HepG2 (cell line): ENCODE measurements around the gene ADAMTS17. TPM values are rescaled to one million over a fixed set of nuclear protein-coding genes. Genes with fewer than 3 reads are reported as not detected.

Source experiments
- ATAC-seq: fragments of 200-7000 bp; cut with Tn5 transposase; 3 replicates; pipeline ENCODE4 v1.9.1; 2020; ENCODE audit warnings: mild to moderate bottlenecking, moderate library complexity
- BruUV-seq: library from RNA; stranded (reverse); fragments of 400-500 nt; replicated peaks from 2 replicates; lab custom pipeline; 2021; lab: Mats Ljungman, UMichigan
- CTCF ChIA-PET: fragments of 300-600 bp; formaldehyde crosslinking; extraction: SDS; loops from one replicate; lab custom pipeline; 2021; ENCODE audit warnings: low total read pairs, inconsistent platforms, low intra/inter-chr PET ratio; lab: Yijun Ruan, JAX
- POLR2A ChIA-PET: fragments of 350-600 bp; sonication (Branson Sonifier 250); formaldehyde crosslinking; loops from one replicate; lab custom pipeline; 2020; ENCODE audit warnings: antibody characterized with exemption, inconsistent platforms; lab: Yijun Ruan, JAX
- DNase-seq: peaks from one replicate; pipeline ENCODE4 v3.0.0-alpha.2; 2015; ENCODE audit warnings: low spot score
- FAIRE-seq: peaks from 3 replicates; lab custom pipeline; 2011; peaks lifted over from hg19 to GRCh38; lab: Jason Lieb, UNC
- H2AFZ ChIP-seq: one replicate; pipeline ENCODE4 v1.6.1; 2011; ENCODE audit warnings: low read length, inconsistent platforms
- H3K27ac ChIP-seq: fragments of 300-600 bp; 3 replicates; pipeline ENCODE4 v1.8.0; 2011; ENCODE audit warnings: mixed run types, mild to moderate bottlenecking, mixed read lengths, low read length, inconsistent platforms; ENCODE audit not compliant: insufficient read depth; ENCODE audit errors: extremely low read length
- H3K27me3 ChIP-seq, 2 experiments: fragments of 200-600 bp in 1 of 2; 2 replicates in 1 of 2; 3 replicates in 1 of 2; pipeline versions ENCODE4 v1.6.0 to v1.8.0; 2011; ENCODE audit warnings: low read length in 2 of 2, mild to moderate bottlenecking in 2 of 2, moderate library complexity in 2 of 2, inconsistent platforms in 1 of 2; ENCODE audit not compliant: insufficient read depth in 2 of 2, control insufficient read depth in 1 of 2
- H3K36me3 ChIP-seq, 2 experiments: fragments of 200-600 bp in 1 of 2; replicated peaks in 1 of 2; 2 replicates in 1 of 2; 3 replicates in 1 of 2; pipeline versions ENCODE4 v1.5.1 to v1.8.0; 2011; ENCODE audit warnings: low read length in 2 of 2, inconsistent platforms in 1 of 2; ENCODE audit not compliant: insufficient read depth in 2 of 2, control insufficient read depth in 1 of 2
- H3K4me1 ChIP-seq: 2 replicates; pipeline ENCODE4 v1.5.1; 2012; ENCODE audit warnings: low read length, inconsistent platforms; ENCODE audit not compliant: insufficient read depth
- H3K4me2 ChIP-seq: 2 replicates; pipeline ENCODE4 v1.6.0; 2011; ENCODE audit warnings: low read depth, low read length, inconsistent platforms
- H3K4me3 ChIP-seq, 3 experiments: fragments of 200-600 bp in 1 of 3; sonication (generic), shearing (Covaris generic) in 1 of 3; replicated peaks in 1 of 3; 2 replicates each; pipeline ENCODE4 v1.5.1; 2011 to 2016; ENCODE audit warnings: low read length in 3 of 3, inconsistent platforms in 2 of 3, low read depth in 2 of 3, mild to moderate bottlenecking in 2 of 3, control low read depth in 1 of 3, mixed read lengths in 1 of 3; ENCODE audit not compliant: insufficient read depth in 1 of 3
- H3K79me2 ChIP-seq: one replicate; pipeline ENCODE4 v1.6.1; 2011; ENCODE audit warnings: low read length, inconsistent platforms; ENCODE audit not compliant: insufficient read depth
- H3K9ac ChIP-seq: 2 replicates; pipeline ENCODE4 v1.6.0; 2011; ENCODE audit warnings: mild to moderate bottlenecking, low read depth, low read length, inconsistent platforms; ENCODE audit not compliant: insufficient read depth
- H3K9me3 ChIP-seq: 2 replicates; pipeline ENCODE4 v1.5.1; 2012; ENCODE audit warnings: mild to moderate bottlenecking, low read length
- H4K20me1 ChIP-seq: 2 replicates; pipeline ENCODE4 v1.6.0; 2011; ENCODE audit warnings: inconsistent platforms, mild to moderate bottlenecking, low read length, moderate library complexity; ENCODE audit not compliant: insufficient read depth
- TBP ChIP-seq: sonication (generic); formaldehyde crosslinking; IDR thresholded peaks from 2 replicates; pipeline ENCODE4 v1.5.0; 2020; ENCODE audit warnings: missing genetic modification reagents
- WGBS: methylation state at CpG from one replicate; pipeline ENCODE4 v1.1.6; 2017; ENCODE audit warnings: low lambda C conversion rate; 5-methylcytosine and 5-hydroxymethylcytosine counted together
- in situ Hi-C: cut with HindIII; loops from 2 replicates; pipeline ENCODE4 v1.10.0; 2017; ENCODE audit warnings: low pct_unique_long_range_greater_than_20kb; ENCODE audit not compliant: extremely low pct_ligation_motif_present
- intact Hi-C: fragments of 100-400 bp; cut with micrococcal nuclease; formaldehyde crosslinking; loops from one replicate; pipeline ENCODE4 v1.10.0; 2022; ENCODE audit not compliant: unreplicated experiment
- polyA plus RNA-seq, 8 experiments: library from polyadenylated mRNA; depleted of rRNA in 3 of 8; stranded (reverse) in 7 of 8; unstranded in 1 of 8; fragments of >200 nt; fragmentation: Illumina TruSeq in 4 of 8; extraction: Trizol in 4 of 8; gene quantifications; 2 replicates each; pipeline versions ENCODE4 v1.2.1 to v1.2.3, GENCODE V29; 2011 to 2016; ENCODE audit warnings: low read depth in 4 of 8, missing spikeins in 1 of 8, mixed read lengths in 1 of 8; ENCODE audit not compliant: insufficient read depth in 1 of 8
- total RNA-seq, 5 experiments: library from RNA; depleted of rRNA; stranded (reverse); fragments of >200 nt; fragmentation: Illumina TruSeq; extraction: Trizol; gene quantifications; 2 replicates each; pipeline ENCODE4 v1.2.3, GENCODE V29; 2016; ENCODE audit warnings: low read depth in 1 of 5
- TF ChIP-seq, protein P1 (sequence below): sonication (generic); formaldehyde crosslinking; IDR thresholded peaks from 2 replicates; pipeline ENCODE4 v1.4.0; 2020; ENCODE audit warnings: mild to moderate bottlenecking, missing genetic modification reagents
- TF ChIP-seq, protein P2 (sequence below): fragments of 450-650 bp; IDR thresholded peaks from 2 replicates; pipeline ENCODE4 v1.6.1; 2016

ADAMTS17 gene
- total and polyA plus RNA-seq, 2 of the 13 experiments (the other 11 are each of a cell fraction or from before 2014, with no cell fraction given) = 0.02 to 0.04 TPM

DNA sequence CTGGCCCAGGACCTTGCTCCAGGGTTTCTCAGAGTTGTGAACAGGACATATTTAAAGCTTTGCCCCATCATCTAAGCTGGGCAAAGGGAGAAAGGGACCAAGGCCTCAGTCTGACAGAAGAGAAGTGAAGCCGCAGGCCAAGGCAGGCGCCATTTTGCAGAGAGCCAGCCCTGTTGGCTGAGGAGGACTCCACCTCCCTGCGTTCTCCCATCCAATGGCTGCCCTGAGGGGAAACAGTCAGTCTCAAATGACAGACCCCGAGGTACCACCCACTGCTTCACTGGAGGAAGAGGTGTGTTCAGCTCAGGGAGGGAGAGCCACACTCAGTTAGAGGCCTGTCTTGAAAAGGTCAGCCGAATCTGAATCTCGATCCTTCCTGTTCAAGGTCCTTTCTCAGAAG, 86.1 kb downstream of the ADAMTS17 start (continued):
- TF ChIP-seq, protein P1, sequence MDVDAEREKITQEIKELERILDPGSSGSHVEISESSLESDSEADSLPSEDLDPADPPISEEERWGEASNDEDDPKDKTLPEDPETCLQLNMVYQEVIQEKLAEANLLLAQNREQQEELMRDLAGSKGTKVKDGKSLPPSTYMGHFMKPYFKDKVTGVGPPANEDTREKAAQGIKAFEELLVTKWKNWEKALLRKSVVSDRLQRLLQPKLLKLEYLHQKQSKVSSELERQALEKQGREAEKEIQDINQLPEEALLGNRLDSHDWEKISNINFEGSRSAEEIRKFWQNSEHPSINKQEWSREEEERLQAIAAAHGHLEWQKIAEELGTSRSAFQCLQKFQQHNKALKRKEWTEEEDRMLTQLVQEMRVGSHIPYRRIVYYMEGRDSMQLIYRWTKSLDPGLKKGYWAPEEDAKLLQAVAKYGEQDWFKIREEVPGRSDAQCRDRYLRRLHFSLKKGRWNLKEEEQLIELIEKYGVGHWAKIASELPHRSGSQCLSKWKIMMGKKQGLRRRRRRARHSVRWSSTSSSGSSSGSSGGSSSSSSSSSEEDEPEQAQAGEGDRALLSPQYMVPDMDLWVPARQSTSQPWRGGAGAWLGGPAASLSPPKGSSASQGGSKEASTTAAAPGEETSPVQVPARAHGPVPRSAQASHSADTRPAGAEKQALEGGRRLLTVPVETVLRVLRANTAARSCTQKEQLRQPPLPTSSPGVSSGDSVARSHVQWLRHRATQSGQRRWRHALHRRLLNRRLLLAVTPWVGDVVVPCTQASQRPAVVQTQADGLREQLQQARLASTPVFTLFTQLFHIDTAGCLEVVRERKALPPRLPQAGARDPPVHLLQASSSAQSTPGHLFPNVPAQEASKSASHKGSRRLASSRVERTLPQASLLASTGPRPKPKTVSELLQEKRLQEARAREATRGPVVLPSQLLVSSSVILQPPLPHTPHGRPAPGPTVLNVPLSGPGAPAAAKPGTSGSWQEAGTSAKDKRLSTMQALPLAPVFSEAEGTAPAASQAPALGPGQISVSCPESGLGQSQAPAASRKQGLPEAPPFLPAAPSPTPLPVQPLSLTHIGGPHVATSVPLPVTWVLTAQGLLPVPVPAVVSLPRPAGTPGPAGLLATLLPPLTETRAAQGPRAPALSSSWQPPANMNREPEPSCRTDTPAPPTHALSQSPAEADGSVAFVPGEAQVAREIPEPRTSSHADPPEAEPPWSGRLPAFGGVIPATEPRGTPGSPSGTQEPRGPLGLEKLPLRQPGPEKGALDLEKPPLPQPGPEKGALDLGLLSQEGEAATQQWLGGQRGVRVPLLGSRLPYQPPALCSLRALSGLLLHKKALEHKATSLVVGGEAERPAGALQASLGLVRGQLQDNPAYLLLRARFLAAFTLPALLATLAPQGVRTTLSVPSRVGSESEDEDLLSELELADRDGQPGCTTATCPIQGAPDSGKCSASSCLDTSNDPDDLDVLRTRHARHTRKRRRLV (CRISPR knock-in tag) = no peak

DNA sequence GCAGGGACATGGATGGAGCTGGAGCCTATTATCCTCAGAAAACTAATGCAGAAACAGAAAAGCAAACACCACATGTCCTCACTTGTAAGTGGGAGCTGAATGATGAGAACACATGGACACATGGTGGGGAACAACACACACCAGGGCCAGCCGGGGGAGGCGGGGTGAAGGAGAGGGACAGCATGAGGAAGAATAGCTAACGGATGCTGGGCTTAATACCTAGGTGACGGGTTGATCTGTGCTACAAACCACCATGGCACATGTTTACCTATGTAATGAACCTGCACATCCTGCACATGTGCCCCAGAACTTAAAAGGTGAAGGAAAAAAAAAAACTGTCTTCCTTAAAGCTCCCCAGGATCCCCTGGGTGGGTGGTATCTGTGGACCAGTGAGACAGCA, 87.1 kb downstream of the ADAMTS17 start:
- no peaks in the 10 kb centered on the region for H3K27me3 ChIP-seq
- H2AFZ ChIP-seq = no peak overlapping the region
- 50% methylated on average over 4 of the region's 4 CpGs for WGBS
- no TSS peak for BruUV-seq
- H3K4me2 ChIP-seq = no peak overlapping the region
- no peak overlapping the region for H3K9ac ChIP-seq
- in situ Hi-C loops (no loop called here), intact Hi-C loops (no loop called here)
- ChIA-PET POLR2A (no interaction called here), CTCF (no interaction called here)
- FAIRE-seq (no peak), ATAC-seq (no peak), DNase-seq (no peak)
- no peaks in the 10 kb centered on the region for H3K9me3 ChIP-seq
- H3K4me3 ChIP-seq = no peak overlapping the region
- no peaks in the 10 kb centered on the region for H3K36me3 ChIP-seq
- H3K79me2 ChIP-seq = no peaks in the 10 kb centered on the region
- H3K27ac ChIP-seq = no peak overlapping the region
- TF ChIP-seq, protein P2, sequence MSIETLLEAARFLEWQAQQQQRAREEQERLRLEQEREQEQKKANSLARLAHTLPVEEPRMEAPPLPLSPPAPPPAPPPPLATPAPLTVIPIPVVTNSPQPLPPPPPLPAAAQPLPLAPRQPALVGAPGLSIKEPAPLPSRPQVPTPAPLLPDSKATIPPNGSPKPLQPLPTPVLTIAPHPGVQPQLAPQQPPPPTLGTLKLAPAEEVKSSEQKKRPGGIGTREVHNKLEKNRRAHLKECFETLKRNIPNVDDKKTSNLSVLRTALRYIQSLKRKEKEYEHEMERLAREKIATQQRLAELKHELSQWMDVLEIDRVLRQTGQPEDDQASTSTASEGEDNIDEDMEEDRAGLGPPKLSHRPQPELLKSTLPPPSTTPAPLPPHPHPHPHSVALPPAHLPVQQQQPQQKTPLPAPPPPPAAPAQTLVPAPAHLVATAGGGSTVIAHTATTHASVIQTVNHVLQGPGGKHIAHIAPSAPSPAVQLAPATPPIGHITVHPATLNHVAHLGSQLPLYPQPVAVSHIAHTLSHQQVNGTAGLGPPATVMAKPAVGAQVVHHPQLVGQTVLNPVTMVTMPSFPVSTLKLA = peak; percentile 15; the same call in 1 of the 2 replicates
- TF ChIP-seq TBP = no peak
- no peaks in the 10 kb centered on the region for H4K20me1 ChIP-seq
- H3K4me1 ChIP-seq = no peaks in the 10 kb centered on the region
